ENCODE data around the gene KCNF1.

KCNF1 gene

GRCh38 chr2:10939058-10939457 lies 27.3 kb downstream of the KCNF1 start:
- Histone ChIP-seq H3K36me3 (replicated peaks) (no peaks in the 10 kb centered on the region), H3K4me3 (ENCODE audit: low read depth, low read length) (no peak overlapping the region), H3K27ac (no peak overlapping the region), H3K27me3 (replicated peaks) (no peaks in the 10 kb centered on the region)
- in situ Hi-C loops (cut with HindIII; ENCODE audit: low pct_ligation_motif_present, low sequenced_read_pairs), result no loop called here
- TF ChIP-seq CTCF (IDR thresholded peaks at IDR 0.05; ENCODE audit: low read depth, low read length, missing control alignments), result no peak
- DNase-seq, result no peak

DNA sequence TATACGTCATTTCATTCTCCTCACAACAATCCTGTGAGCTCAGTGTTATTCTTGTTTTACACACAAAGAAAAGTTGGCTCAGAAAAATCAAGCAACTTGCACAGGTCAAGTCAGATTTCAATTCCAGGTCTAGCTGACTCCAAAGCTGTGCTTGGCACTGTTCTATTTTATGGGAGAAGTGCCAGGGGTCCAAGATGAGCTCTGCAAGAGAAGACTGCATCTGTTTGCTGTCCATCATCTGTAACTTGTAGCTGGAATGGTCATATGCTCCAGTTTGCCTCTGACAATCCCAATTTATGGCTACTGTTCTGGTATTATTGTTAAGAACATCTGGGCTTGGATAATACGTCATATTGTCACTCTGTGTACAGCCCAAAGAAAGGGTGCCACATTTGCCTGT lies 28.9 kb downstream of the KCNF1 start:
- TF ChIP-seq CTCF (IDR thresholded peaks at IDR 0.05; ENCODE audit: low read depth, low read length, missing control alignments), result no peak
- H3K27ac ChIP-seq, result no peak overlapping the region
- no peaks in the 10 kb centered on the region for H3K27me3 ChIP-seq (replicated peaks)
- no peaks in the 10 kb centered on the region for H3K36me3 ChIP-seq (replicated peaks)
- DNase-seq, result no peak
- in situ Hi-C loops (cut with HindIII; ENCODE audit: low pct_ligation_motif_present, low sequenced_read_pairs), result no loop called here
- no peak overlapping the region for H3K4me3 ChIP-seq (ENCODE audit: low read depth, low read length)

DNA sequence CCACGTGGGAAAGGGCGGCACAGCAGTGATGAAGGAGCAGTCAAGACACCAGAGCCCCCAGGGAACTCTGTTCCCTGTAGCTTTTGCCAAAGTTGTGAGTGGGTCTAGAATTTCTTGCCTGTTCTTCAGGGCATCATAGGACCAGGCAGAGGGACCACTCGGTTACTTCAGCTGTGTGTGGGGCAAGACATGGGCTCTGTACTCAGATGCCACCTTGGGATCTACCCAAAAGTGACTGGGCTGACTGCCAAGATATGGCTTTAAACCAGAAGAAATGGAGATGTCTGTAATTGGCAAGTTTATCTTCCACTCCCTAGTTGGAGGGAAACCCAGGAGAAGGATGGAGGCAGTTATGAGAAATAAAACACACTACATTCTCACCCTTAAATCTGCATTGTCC lies 29.6 kb downstream of the KCNF1 start:
- no peak overlapping the region for H3K4me3 ChIP-seq (ENCODE audit: low read depth, low read length)
- H3K27ac ChIP-seq, result no peak overlapping the region
- DNase-seq, result no peak
- in situ Hi-C loops (cut with HindIII; ENCODE audit: low pct_ligation_motif_present, low sequenced_read_pairs), result no loop called here
- H3K36me3 ChIP-seq (replicated peaks), result no peaks in the 10 kb centered on the region
- no peaks in the 10 kb centered on the region for H3K27me3 ChIP-seq (replicated peaks)
- TF ChIP-seq CTCF (IDR thresholded peaks at IDR 0.05; ENCODE audit: low read depth, low read length, missing control alignments), result no peak

DNA sequence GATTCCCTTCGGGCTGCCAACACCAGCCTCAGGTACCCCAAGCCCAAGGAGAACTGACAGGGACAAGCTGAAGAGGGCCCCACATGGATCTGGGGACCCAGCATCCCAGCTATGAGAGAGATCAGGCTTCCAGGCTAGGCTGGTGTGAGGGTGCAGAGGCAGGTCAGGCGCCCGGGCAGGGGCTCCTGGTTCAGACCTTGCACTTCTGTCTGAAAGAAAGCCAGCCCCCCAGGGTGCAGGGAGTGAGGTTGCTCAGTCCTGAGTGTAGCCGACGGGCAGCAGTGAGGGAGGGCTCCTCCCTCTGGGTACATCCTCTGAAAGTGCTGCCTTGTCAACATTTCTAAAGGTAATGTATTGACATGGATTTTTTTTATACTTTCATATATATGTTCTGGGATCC lies 33.1 kb downstream of the KCNF1 start:
- H3K27me3 ChIP-seq (replicated peaks), result no peaks in the 10 kb centered on the region
- TF ChIP-seq CTCF (IDR thresholded peaks at IDR 0.05; ENCODE audit: low read depth, low read length, missing control alignments), result no peak
- no peak for DNase-seq
- H3K4me3 ChIP-seq (ENCODE audit: low read depth, low read length), result no peak overlapping the region
- no peaks in the 10 kb centered on the region for H3K36me3 ChIP-seq (replicated peaks)
- in situ Hi-C loops (cut with HindIII; ENCODE audit: low pct_ligation_motif_present, low sequenced_read_pairs), result no loop called here
- H3K27ac ChIP-seq, result no peak overlapping the region

- no peak for DNase-seq
Observed at GRCh38 chr2:10946394-10946793, 34.7 kb downstream of the KCNF1 start.

More at GRCh38 chr2:10946394-10946793, 34.7 kb downstream of the KCNF1 start:
- TF ChIP-seq CTCF (IDR thresholded peaks at IDR 0.05; ENCODE audit: low read depth, low read length, missing control alignments), result no peak
- in situ Hi-C loops (cut with HindIII; ENCODE audit: low pct_ligation_motif_present, low sequenced_read_pairs), result no loop called here
- H3K27me3 ChIP-seq (replicated peaks), result no peaks in the 10 kb centered on the region
- no peaks in the 10 kb centered on the region for H3K36me3 ChIP-seq (replicated peaks)
- H3K4me3 ChIP-seq (ENCODE audit: low read depth, low read length), result no peak overlapping the region
- no peak overlapping the region for H3K27ac ChIP-seq

Measured in brain microvascular endothelial cell (primary cell).